Activated T-helper 2 cell treated with anti-CD3 and anti-CD28 coated beads, Interferon-gamma antibody, Interleukin-2, Interleukin-4, amounts not matched to agents 10 μg/mL and 5 μg/mL and 100 μg/mL, durations not matched to agents 14 hours and 24 hours and 36 hours (primary cell): ENCODE results near the gene TBP. TPM values are rescaled to one million over a fixed set of nuclear protein-coding genes. Genes with fewer than 3 reads are reported as not detected.
"Not testable (repeated sequence)": the region's sequence is repeated elsewhere in the genome, so short reads cannot be mapped to it uniquely, and the experiment has no call there.

Experiments used
- DNase-seq: peaks from one replicate; pipeline ENCODE4 v3.0.0; 2021; ENCODE audit warnings: low spot score
- H3K27ac Mint-ChIP-seq: one replicate; pipeline ENCODE4 v1.8.0; 2021; ENCODE audit warnings: mixed read lengths
- H3K27me3 Mint-ChIP-seq: one replicate; pipeline ENCODE4 v1.8.0; 2021; ENCODE audit warnings: low read depth, mixed read lengths
- H3K36me3 Mint-ChIP-seq: one replicate; pipeline ENCODE4 v1.8.0; 2021; ENCODE audit warnings: low read depth, mixed read lengths
- H3K4me1 Mint-ChIP-seq: one replicate; pipeline ENCODE4 v1.8.0; 2021; ENCODE audit warnings: low read depth, mixed read lengths
- H3K4me3 Mint-ChIP-seq: one replicate; pipeline ENCODE4 v1.8.0; 2021; ENCODE audit warnings: low read depth, mild to moderate bottlenecking, moderate library complexity, mixed read lengths
- H3K9me3 Mint-ChIP-seq: one replicate; pipeline ENCODE4 v1.8.0; 2021; ENCODE audit warnings: mixed read lengths
- intact Hi-C: fragments of 100-400 bp; cut with micrococcal nuclease; formaldehyde crosslinking; loops from one replicate; pipeline ENCODE4 v1.15.1; 2023
- total RNA-seq: library from RNA; stranded (reverse); gene quantifications from 2 replicates; pipeline ENCODE4 v1.2.3, GENCODE V29; 2022

Gene TBP
- total RNA-seq, 1 donor from 2014 or later = 26.4 TPM

- Mint-ChIP-seq H3K27me3 (peaks cover 3% of the 10 kb centered on the region), H3K36me3 (peaks cover 40% of the 10 kb centered on the region), H3K4me3 (peak overlapping the region; percentile 99), H3K9me3 (peaks cover 5% of the 10 kb centered on the region), H3K27ac (peak overlapping the region; percentile 87), H3K4me1 (peaks cover 27% of the 10 kb centered on the region)
- DNase-seq = no peak
- intact Hi-C loops = loop anchor here (1.0 to 5.0 kb wide), 3 partner anchors 31 to 834 kb away; partner anchors contain the start of genes DYNLT2, ERMARD, FAM120B and TBP
These were observed 30.9 kb downstream of the TBP start for GRCh38 chr6:170584954-170585498.

- Mint-ChIP-seq H3K9me3 (peaks cover 38% of the 10 kb centered on the region), H3K4me1 (no peaks in the 10 kb centered on the region), H3K36me3 (peaks cover 3% of the 10 kb centered on the region), H3K27ac (no peak overlapping the region), H3K4me3 (no peak overlapping the region), H3K27me3 (peaks cover 15% of the 10 kb centered on the region)
- DNase-seq = no peak
- intact Hi-C loops = no loop called here
These were observed 36.6 kb downstream of the TBP start for GRCh38 chr6:170590725-170591124.

- H3K4me3 Mint-ChIP-seq = no peak overlapping the region
- H3K27ac Mint-ChIP-seq = no peak overlapping the region
- peaks cover 20% of the 10 kb centered on the region for H3K9me3 Mint-ChIP-seq
- no peaks in the 10 kb centered on the region for H3K36me3 Mint-ChIP-seq
- no peaks in the 10 kb centered on the region for H3K4me1 Mint-ChIP-seq
- intact Hi-C loops = no loop called here
- peaks cover 30% of the 10 kb centered on the region for H3K27me3 Mint-ChIP-seq
- DNase-seq = no peak
These were observed 42.3 kb downstream of the TBP start for GRCh38 chr6:170596426-170596825.

GRCh38 chr6:170597278-170597677 is 43.1 kb downstream of the TBP start:
- peaks cover 11% of the 10 kb centered on the region for H3K9me3 Mint-ChIP-seq
- H3K27ac Mint-ChIP-seq = no peak overlapping the region
- no peak for DNase-seq
- no peak overlapping the region for H3K4me3 Mint-ChIP-seq
- intact Hi-C loops = no loop called here
- no peaks in the 10 kb centered on the region for H3K36me3 Mint-ChIP-seq
- H3K4me1 Mint-ChIP-seq = no peaks in the 10 kb centered on the region
- peaks cover 31% of the 10 kb centered on the region for H3K27me3 Mint-ChIP-seq

- Mint-ChIP-seq H3K36me3 (no peaks in the 10 kb centered on the region), H3K4me1 (no peaks in the 10 kb centered on the region), H3K4me3 (no peak overlapping the region), H3K27me3 (peaks cover 42% of the 10 kb centered on the region), H3K27ac (no peak overlapping the region), H3K9me3 (no peaks in the 10 kb centered on the region)
- DNase-seq = no peak
- intact Hi-C loops = no loop called here
These were observed 51.5 kb downstream of the TBP start for GRCh38 chr6:170605574-170606259.

GRCh38 chr6:170609225-170609624 is 55.1 kb downstream of the TBP start:
- peaks cover 45% of the 10 kb centered on the region for H3K27me3 Mint-ChIP-seq
- H3K9me3 Mint-ChIP-seq, H3K36me3 Mint-ChIP-seq, H3K4me1 Mint-ChIP-seq, intact Hi-C loops, H3K27ac Mint-ChIP-seq, DNase-seq, H3K4me3 Mint-ChIP-seq: not testable (repeated sequence)

- intact Hi-C loops, H3K9me3 Mint-ChIP-seq, DNase-seq, H3K4me1 Mint-ChIP-seq, H3K36me3 Mint-ChIP-seq, H3K27ac Mint-ChIP-seq: not testable (repeated sequence)
- Mint-ChIP-seq H3K4me3 (peak overlapping the region; percentile 49), H3K27me3 (peaks cover 31% of the 10 kb centered on the region)
These were observed 58.2 kb downstream of the TBP start for GRCh38 chr6:170612256-170612804.

GRCh38 chr6:170616020-170616554 is 61.9 kb downstream of the TBP start:
- H3K27ac Mint-ChIP-seq, H3K9me3 Mint-ChIP-seq, H3K4me1 Mint-ChIP-seq, DNase-seq, H3K4me3 Mint-ChIP-seq, H3K36me3 Mint-ChIP-seq, intact Hi-C loops, H3K27me3 Mint-ChIP-seq: not testable (repeated sequence)

Other genes with a start within 250 kb of the TBP start
- gene FAM120B, start 247.6 kb upstream of the TBP start, total RNA-seq = 19.6 and 21.8 TPM in 2 replicates
- 277 and 278 TPM in 2 replicates for gene PSMB1, start 1.1 kb upstream of the TBP start, total RNA-seq
- 117 and 124 TPM in 2 replicates for gene PDCD2, start 30.3 kb downstream of the TBP start, total RNA-seq